WERI-Rb-1 (cell line): Measurements from ENCODE around the gene SH3BP4.
A peak's percentile ranks its signal among the peaks of the same experiment; 100 is the strongest.

Experiments used
- DNase-seq: peaks from one replicate; pipeline ENCODE4 v3.0.0-alpha.2; 2020
- H3K27ac ChIP-seq: fragments of 250-450 bp; sonication (Bioruptor Pico); 2 replicates; pipeline ENCODE4 v1.5.1; 2020; ENCODE audit warnings: mild to moderate bottlenecking, moderate library complexity
- H3K27me3 ChIP-seq: fragments of 250-450 bp; sonication (Bioruptor Pico); 2 replicates; pipeline ENCODE4 v1.5.1; 2021; ENCODE audit warnings: mild to moderate bottlenecking, low read depth, moderate library complexity; ENCODE audit not compliant: insufficient read depth, severe bottlenecking
- H3K36me3 ChIP-seq: fragments of 250-450 bp; sonication (Bioruptor Pico); 2 replicates; pipeline ENCODE4 v1.5.1; 2020; ENCODE audit warnings: mild to moderate bottlenecking, moderate library complexity
- H3K4me3 ChIP-seq: 2 replicates; pipeline ENCODE4 v1.5.1; 2011; ENCODE audit warnings: low read depth, mild to moderate bottlenecking, control low read depth, low read length
- H3K9me3 ChIP-seq: fragments of 250-450 bp; sonication (Bioruptor Pico); 2 replicates; pipeline ENCODE4 v1.5.1; 2021; ENCODE audit warnings: mild to moderate bottlenecking, moderate library complexity; ENCODE audit not compliant: severe bottlenecking
- CTCF ChIP-seq: IDR thresholded peaks from 2 replicates; pipeline ENCODE4 v1.5.1; 2011; ENCODE audit warnings: low read depth, mild to moderate bottlenecking, control low read depth, inconsistent platforms, low read length

SH3BP4 gene

GRCh38 chr2:235051436-235052260, 99.8 kb downstream of the SH3BP4 start:
- TF ChIP-seq CTCF = no peak
- H3K27ac ChIP-seq = peak overlapping the region; percentile 46
- H3K27me3 ChIP-seq = no peaks in the 10 kb centered on the region
- H3K4me3 ChIP-seq = no peak overlapping the region
- no peaks in the 10 kb centered on the region for H3K9me3 ChIP-seq
- DNase-seq = no peak
- peaks cover 84% of the 10 kb centered on the region for H3K36me3 ChIP-seq

DNA sequence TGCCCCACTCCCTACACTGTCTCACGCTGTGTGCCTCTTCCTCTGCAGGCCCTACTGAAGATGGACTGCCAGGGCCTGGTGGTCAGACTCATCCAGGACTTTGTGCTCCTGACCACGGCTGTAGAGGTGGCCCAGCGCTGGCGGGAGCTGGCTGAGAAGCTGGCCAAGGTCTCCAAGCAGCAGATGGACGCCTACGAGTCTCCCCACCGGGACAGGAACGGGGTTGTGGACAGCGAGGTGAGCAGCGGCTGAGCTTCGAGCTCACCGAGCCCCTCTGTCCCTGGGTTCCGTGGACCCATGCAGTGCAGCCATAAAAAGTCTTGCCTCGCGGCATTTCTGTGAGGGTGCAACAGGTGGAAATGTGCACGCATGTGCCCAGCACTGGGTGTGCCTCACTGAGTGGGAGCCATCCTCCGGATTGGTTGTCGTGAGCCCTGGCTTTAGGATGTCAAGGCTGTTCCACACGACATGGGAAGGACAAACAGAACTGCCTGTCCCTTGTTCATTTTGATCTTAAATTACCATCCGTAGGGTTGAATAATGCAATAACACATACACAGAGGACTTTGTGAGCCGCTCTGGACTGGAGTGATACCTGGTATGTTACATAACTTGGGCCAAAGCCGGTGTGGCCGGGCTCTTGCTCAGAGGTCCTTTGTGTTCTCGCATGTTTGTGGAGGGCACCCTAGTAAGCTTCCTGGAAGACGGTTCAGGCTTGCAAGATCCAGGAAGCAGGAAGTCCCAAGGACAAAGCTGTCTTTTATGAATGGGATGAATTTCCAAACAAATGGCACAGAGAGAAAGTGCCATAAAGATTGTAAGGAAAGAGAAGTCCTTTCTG, 100.9 kb downstream of the SH3BP4 start:
- Histone ChIP-seq H3K9me3 (no peaks in the 10 kb centered on the region), H3K4me3 (no peak overlapping the region), H3K27ac (no peak overlapping the region), H3K36me3 (peaks cover 73% of the 10 kb centered on the region), H3K27me3 (no peaks in the 10 kb centered on the region)
- TF ChIP-seq CTCF = no peak
- DNase-seq = no peak

DNA sequence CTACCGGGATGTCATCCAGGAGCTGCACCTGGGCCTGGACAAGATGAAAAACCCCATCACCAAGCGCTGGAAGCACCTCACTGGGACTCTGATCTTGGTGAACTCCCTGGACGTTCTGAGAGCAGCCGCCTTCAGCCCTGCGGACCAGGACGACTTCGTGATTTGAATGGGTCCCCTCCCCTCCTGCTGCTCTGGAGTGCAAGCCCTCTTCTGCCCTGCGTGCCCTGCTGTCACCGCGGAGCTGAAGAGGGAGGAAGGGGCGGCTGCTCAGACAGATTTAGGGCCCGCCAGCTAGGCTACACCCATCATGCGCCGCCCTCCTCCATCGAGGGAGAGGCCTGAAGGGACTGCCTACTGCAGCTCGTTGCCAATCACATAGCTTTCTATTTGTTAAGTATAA, 101.8 kb downstream of the SH3BP4 start:
- Histone ChIP-seq H3K9me3 (no peaks in the 10 kb centered on the region), H3K36me3 (peaks cover 69% of the 10 kb centered on the region), H3K27me3 (no peaks in the 10 kb centered on the region), H3K27ac (no peak overlapping the region), H3K4me3 (no peak overlapping the region)
- no peak for TF ChIP-seq CTCF
- no peak for DNase-seq

DNA sequence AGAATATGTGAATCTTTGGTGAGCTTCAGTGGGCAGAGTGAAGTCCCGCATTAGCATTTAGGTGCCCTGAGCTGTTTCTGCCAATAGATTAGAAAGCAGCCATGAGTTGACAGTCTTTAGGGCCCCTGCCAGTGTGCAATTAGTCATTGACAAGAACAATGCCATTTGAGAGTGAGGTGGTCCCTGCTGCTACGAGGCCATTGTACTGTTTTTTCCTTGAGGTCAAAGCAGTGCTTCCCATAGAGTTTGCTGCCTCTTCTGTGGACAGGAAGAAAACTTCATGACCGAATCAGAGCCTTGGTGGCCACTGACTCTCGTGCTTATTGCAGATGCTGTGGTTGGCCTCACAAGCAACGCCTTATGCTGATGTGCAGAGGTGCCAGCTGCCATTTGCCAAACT, 102.7 kb downstream of the SH3BP4 start:
- Histone ChIP-seq H3K27ac (no peak overlapping the region), H3K36me3 (peaks cover 61% of the 10 kb centered on the region)

GRCh38 chr2:235054919-235055318, 103.1 kb downstream of the SH3BP4 start:
- Histone ChIP-seq H3K27ac (no peak overlapping the region), H3K36me3 (peaks cover 61% of the 10 kb centered on the region), H3K4me3 (no peak overlapping the region), H3K9me3 (no peaks in the 10 kb centered on the region), H3K27me3 (no peaks in the 10 kb centered on the region)
- DNase-seq = no peak
- TF ChIP-seq CTCF = no peak

More for the DNA sequence above, 102.7 kb downstream of the SH3BP4 start:
- H3K9me3 ChIP-seq = no peaks in the 10 kb centered on the region
- no peaks in the 10 kb centered on the region for H3K27me3 ChIP-seq
- DNase-seq = no peak
- TF ChIP-seq CTCF = no peak
- H3K4me3 ChIP-seq = no peak overlapping the region
